K562 (cell line): ENCODE results near the gene ZNF462.

Source experiments
- ZNF311 ChIP-seq: fragments of 250-450 bp; sonication (Bioruptor Pico); IDR thresholded peaks from 2 replicates; pipeline ENCODE4 v1.4.0; 2020; ENCODE audit warnings: mild to moderate bottlenecking, moderate library complexity
- TF ChIP-seq, protein P1 (sequence below): fragments of 450-650 bp; IDR thresholded peaks from 2 replicates; pipeline ENCODE4 v1.6.1; 2017; ENCODE audit warnings: antibody characterized with exemption
- TF ChIP-seq, protein P2 (sequence below), 3 experiments: IDR thresholded peaks in 2 of 3; conservative IDR thresholded peaks in 1 of 3; 2 replicates each; pipeline ENCODE4 v1.5.1; 2011 to 2012; ENCODE audit warnings: low read length in 3 of 3, mild to moderate bottlenecking in 3 of 3, control low read depth in 2 of 3, improper control_type of control experiment in 1 of 3, inconsistent platforms in 1 of 3, low read depth in 1 of 3, mixed read lengths in 1 of 3, moderate library complexity in 1 of 3; ENCODE audit not compliant: insufficient read depth in 2 of 3

DNA sequence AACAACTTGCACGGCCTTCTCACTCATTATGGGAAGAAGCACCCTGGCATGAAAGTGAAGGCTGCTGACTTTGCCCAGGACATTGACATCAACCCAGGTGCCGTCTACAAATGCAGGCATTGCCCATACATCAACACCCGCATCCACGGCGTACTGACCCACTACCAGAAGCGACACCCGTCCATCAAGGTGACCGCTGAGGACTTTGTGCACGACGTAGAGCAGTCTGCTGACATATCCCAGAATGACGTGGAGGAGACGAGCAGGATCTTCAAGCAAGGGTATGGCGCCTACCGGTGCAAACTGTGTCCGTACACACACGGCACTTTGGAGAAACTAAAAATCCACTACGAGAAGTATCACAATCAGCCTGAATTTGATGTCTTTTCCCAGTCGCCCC, 65.4 kb downstream of the ZNF462 start:
- TF ChIP-seq, protein P1, sequence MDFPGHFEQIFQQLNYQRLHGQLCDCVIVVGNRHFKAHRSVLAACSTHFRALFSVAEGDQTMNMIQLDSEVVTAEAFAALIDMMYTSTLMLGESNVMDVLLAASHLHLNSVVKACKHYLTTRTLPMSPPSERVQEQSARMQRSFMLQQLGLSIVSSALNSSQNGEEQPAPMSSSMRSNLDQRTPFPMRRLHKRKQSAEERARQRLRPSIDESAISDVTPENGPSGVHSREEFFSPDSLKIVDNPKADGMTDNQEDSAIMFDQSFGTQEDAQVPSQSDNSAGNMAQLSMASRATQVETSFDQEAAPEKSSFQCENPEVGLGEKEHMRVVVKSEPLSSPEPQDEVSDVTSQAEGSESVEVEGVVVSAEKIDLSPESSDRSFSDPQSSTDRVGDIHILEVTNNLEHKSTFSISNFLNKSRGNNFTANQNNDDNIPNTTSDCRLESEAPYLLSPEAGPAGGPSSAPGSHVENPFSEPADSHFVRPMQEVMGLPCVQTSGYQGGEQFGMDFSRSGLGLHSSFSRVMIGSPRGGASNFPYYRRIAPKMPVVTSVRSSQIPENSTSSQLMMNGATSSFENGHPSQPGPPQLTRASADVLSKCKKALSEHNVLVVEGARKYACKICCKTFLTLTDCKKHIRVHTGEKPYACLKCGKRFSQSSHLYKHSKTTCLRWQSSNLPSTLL: no peak
- no peak for TF ChIP-seq ZNF311 (CRISPR knock-in tag)
- TF ChIP-seq, protein P2, sequence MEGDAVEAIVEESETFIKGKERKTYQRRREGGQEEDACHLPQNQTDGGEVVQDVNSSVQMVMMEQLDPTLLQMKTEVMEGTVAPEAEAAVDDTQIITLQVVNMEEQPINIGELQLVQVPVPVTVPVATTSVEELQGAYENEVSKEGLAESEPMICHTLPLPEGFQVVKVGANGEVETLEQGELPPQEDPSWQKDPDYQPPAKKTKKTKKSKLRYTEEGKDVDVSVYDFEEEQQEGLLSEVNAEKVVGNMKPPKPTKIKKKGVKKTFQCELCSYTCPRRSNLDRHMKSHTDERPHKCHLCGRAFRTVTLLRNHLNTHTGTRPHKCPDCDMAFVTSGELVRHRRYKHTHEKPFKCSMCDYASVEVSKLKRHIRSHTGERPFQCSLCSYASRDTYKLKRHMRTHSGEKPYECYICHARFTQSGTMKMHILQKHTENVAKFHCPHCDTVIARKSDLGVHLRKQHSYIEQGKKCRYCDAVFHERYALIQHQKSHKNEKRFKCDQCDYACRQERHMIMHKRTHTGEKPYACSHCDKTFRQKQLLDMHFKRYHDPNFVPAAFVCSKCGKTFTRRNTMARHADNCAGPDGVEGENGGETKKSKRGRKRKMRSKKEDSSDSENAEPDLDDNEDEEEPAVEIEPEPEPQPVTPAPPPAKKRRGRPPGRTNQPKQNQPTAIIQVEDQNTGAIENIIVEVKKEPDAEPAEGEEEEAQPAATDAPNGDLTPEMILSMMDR (IDR thresholded peaks at IDR 0.05 in 2 of 3, conservative IDR thresholded peaks at IDR 0.05 in 1 of 3; ENCODE audit: insufficient read depth in 2 of 3, low read depth in 1 of 3, low read length in 3 of 3): no peak
